ENCODE data around the gene COX4I1.
"Not testable (repeated sequence)": the region's sequence is repeated elsewhere in the genome, so short reads cannot be mapped to it uniquely, and the experiment has no call there.

Gene COX4I1

GRCh38 chr16:85805442-85806045, 6.0 kb downstream of the COX4I1 start:
- DNase-seq = no peak

- DNase-seq = no peak
Measured at GRCh38 chr16:85806539-85806938, 7.0 kb downstream of the COX4I1 start.

- DNase-seq = not testable (repeated sequence)
Measured at GRCh38 chr16:85807340-85807739, 7.8 kb downstream of the COX4I1 start.

GRCh38 chr16:85808104-85808503, 8.6 kb downstream of the COX4I1 start:
- not testable (repeated sequence) for DNase-seq

DNA sequence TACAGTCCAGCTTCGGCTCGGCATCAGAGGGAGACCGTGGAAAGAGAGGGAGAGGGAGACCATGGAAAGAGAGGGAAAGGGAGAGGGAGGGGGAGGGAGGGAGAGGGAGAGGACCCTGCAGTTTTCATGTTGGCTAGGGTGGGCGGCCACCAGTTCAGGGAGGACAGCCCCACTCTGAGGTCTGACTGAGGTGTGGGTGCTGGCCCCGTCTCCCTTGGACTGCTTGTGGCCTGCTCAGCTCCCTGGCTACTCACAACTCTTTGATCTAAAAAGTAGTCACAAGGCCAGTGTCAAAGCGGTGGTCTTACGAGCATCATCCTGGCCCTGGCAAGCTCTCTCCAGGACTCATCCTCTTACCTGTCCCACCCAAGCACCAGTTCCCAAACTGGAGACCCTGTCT, 9.4 kb downstream of the COX4I1 start:
- DNase-seq = no peak

- no peak for DNase-seq
Measured at GRCh38 chr16:85809645-85810044, 10.2 kb downstream of the COX4I1 start.

GRCh38 chr16:85810097-85810741, 10.7 kb downstream of the COX4I1 start:
- DNase-seq = no peak

DNA sequence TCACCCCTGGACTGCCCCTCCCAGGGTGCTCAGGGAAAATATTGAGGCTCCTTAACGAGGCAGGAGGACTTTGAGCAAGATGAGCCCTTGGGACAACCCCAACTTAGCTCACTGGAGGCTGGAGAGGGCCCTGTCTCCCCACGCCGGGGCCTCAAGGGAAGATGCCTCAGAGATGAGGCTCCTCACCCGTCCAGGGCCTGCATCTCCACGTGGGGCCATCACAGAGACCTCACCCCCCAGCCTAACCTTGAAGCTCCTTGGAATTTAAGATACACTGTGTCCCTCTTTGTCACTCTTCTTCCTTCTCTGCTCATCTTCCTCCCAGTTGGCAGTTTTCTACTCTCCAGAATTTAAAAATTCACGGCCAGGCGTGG, 11.2 kb downstream of the COX4I1 start:
- no peak for DNase-seq

GRCh38 chr16:85812031-85812807, 12.7 kb downstream of the COX4I1 start:
- no peak for DNase-seq

- DNase-seq = no peak
Measured at GRCh38 chr16:85812811-85813700, 13.6 kb downstream of the COX4I1 start.

GRCh38 chr16:85816159-85816558, 16.7 kb downstream of the COX4I1 start:
- DNase-seq = no peak

DNA sequence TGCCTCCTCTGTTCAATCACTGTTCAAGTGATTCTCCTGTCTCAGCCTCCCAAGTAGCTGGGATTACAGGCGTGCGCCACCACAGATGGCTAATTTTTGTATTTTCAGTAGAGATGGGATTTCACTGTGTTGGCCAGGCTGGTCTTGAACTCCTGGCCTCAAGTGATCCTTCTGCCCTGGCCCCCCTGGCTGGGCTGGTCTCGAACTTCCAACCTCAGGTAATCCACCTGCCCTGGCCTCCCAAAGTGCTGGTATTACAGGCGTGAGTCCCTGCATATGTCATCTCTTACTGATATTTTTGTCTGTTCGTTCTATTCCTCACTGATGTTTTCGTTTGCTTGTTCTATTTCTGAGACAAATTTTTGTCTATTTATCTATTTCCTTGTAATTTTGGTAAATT, 17.7 kb downstream of the COX4I1 start:
- DNase-seq = not testable (repeated sequence)

- DNase-seq = peak in 1 of 2 experiments; percentile 7
Measured at GRCh38 chr16:85819245-85819644, 19.8 kb downstream of the COX4I1 start.

DNA sequence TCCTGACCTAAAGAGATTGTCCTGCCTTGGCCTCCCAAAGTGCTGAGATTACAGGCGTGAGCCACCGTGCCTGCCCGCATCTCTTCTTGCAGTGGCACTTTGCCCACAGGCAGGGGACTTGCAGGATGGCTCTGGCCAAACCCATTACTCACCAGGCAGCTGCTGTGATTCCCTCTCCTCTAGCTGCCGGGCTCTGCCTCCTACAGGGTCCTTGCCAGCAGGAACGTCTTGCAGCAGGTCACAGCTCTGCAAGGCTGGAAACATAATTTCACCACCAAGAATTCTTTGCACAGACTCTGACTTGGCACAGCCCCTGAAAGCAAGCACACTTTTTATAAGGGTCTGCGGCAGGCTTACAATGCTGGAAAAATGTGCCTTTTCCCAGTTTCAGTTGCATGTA, 20.3 kb downstream of the COX4I1 start:
- no peak for DNase-seq

GRCh38 chr16:85820604-85821372, 21.3 kb downstream of the COX4I1 start:
- no peak for DNase-seq

DNA sequence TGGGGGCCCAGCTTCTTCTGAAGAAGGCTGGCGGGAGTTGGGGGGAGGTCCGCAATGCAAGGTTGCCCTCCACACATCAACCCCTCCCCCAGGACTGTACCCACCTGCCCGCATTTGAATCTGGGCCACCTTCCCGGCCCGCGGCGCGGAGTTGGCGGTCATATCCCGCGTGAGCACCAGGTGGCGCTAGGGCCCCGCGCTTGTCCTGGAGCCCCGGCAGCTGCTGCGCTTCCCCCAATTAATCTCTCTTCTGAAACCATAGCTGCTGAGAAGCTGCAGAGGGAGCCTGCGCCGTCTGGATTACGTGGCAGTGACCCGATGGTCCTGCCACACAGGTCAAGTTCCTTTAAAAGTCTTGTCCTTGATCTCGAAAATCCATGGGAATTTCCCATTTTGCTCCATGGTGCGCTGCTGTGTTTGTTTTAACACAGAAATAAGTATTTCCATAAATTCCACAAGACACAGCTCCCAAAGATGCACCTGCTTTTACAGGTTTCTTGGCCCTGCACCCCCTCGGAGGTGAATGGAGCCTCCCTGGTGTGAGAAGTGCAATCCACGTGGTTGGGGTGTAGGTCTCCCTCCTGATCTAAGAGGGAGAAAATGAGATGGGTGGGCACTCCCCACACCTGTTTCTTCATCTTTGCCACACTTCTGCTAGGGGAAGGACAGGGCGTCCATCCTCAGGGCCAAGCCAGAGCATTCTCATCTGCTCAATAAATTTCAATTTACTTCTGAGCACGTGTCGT, 22.1 kb downstream of the COX4I1 start:
- no peak for DNase-seq

- no peak for DNase-seq
Measured at GRCh38 chr16:85822145-85822544, 22.6 kb downstream of the COX4I1 start.

DNA sequence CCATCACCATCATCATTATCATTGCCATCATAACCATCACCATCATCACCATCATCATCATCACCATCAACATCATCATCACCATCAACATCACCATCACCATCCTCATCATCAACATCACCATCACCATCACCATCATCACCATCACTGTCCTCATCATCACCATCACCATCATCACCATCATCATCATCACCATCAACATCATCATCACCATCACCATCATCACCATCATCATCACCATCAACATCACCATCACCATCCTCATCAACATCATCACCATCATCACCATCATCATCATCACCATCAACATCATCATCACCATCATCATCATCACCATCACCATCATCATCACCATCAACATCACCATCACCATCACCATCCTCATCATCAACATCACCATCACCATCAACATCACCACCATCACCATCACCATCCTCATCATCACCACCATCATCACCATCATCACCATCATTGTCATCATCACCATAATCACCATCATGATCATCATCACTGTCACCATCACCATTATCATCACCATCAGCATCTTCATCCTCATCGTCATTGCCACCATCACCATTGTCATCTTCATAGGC, 23.9 kb downstream of the COX4I1 start:
- no peak for DNase-seq

DNA sequence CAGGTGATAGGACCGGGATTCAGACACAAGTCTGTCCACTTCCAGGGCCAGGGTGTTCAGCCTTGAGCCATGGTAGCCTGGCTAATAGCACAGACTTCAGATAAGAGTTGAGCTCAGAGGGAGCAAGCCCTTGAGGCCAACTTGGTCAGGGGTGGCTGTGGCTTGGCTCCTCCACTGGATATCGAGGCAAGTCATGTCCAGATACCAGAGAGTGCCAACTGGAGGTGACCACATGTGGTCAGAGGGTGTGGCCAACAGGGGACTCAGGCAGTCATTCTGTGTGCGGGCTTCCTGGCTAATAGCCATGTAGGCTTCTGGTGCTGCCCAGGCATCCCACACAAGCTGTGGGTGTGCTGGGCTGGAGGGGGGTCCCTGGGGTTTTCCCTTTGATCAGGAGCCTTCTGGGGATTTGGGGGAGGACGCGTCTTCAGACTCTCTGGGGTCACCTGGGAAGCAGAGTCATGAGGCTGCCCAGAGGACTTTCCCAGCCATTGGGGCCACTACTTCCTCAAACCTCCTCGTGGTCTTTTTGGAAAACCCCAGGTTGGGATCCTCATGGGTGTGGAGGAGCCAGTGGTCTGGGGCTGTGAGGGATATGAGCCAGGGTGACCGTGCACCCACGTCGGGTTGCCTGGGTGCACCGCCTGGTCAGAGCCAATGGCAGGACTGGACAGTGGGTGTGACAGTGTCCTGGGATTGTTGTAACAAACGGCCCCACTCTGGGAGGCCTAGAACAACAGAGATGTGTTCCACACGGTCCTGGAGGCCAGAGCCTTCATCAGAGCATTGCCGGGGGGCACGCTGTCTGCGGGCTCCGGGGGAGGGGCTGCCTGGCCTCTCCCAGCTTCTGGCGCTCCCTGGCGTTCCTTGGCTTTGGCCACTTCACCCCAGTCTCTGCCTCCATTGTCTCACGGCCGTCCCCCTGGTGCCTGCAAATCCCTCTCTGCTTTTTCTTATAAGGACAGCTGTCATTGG, 25.0 kb downstream of the COX4I1 start:
- DNase-seq = no peak

GRCh38 chr16:85825326-85825725, 25.8 kb downstream of the COX4I1 start:
- DNase-seq = no peak

Measured in NCI-H187 (cell line).